Neuronal stem cell (in vitro differentiated cells): ENCODE measurements around the gene BLM. TPM values are rescaled to one million over a fixed set of nuclear protein-coding genes. Genes with fewer than 3 reads are reported as not detected.

ENCODE experiments used
- DNase-seq: peaks from one replicate; pipeline ENCODE4 v3.0.0-alpha.2; 2013; ENCODE audit warnings: low spot score
- H2AFZ ChIP-seq: one replicate; pipeline ENCODE4 v1.6.1; 2013; ENCODE audit warnings: mild to moderate bottlenecking, low read length, inconsistent platforms
- H2AK5ac ChIP-seq: 2 replicates; pipeline ENCODE4 v1.6.1; 2013; ENCODE audit warnings: low read depth, mild to moderate bottlenecking, inconsistent platforms, low read length, moderate library complexity, mixed read lengths
- H2BK120ac ChIP-seq: 2 replicates; pipeline ENCODE4 v1.6.1; 2013; ENCODE audit warnings: low read depth, mild to moderate bottlenecking, inconsistent platforms, low read length, moderate library complexity, mixed read lengths
- H2BK12ac ChIP-seq: one replicate; pipeline ENCODE4 v1.6.1; 2013; ENCODE audit warnings: low read length, inconsistent platforms
- H2BK15ac ChIP-seq: 2 replicates; pipeline ENCODE4 v1.6.1; 2013; ENCODE audit warnings: mild to moderate bottlenecking, low read length, inconsistent platforms, mixed read lengths
- H2BK5ac ChIP-seq: one replicate; pipeline ENCODE4 v1.6.1; 2013; ENCODE audit warnings: inconsistent platforms, mild to moderate bottlenecking, low read length, moderate library complexity
- H3K14ac ChIP-seq: one replicate; pipeline ENCODE4 v1.6.1; 2013; ENCODE audit warnings: low read length, inconsistent platforms
- H3K18ac ChIP-seq: 2 replicates; pipeline ENCODE4 v1.6.1; 2013; ENCODE audit warnings: low read length, inconsistent platforms
- H3K23ac ChIP-seq: 2 replicates; pipeline ENCODE4 v1.6.1; 2013; ENCODE audit warnings: low read depth, mild to moderate bottlenecking, mixed read lengths, low read length, inconsistent platforms; ENCODE audit not compliant: poor library complexity
- H3K27ac ChIP-seq: replicated peaks from 3 replicates; pipeline ENCODE4 v1.5.1; 2013; ENCODE audit warnings: low read length, inconsistent platforms
- H3K27me3 ChIP-seq, 3 experiments: 2 replicates each; pipeline ENCODE4 v1.6.1; 2013; ENCODE audit warnings: low read length in 3 of 3, mild to moderate bottlenecking in 2 of 3, inconsistent platforms in 1 of 3, low read depth in 1 of 3, mixed read lengths in 1 of 3, moderate library complexity in 1 of 3; ENCODE audit not compliant: control insufficient read depth in 3 of 3, insufficient read depth in 3 of 3
- H3K36me3 ChIP-seq, 2 donors: replicated peaks in 1 of 2; 2 replicates each; pipeline ENCODE4 v1.6.1; 2013; ENCODE audit warnings: low read length in 2 of 2; ENCODE audit not compliant: control insufficient read depth in 2 of 2, insufficient read depth in 2 of 2
- H3K4ac ChIP-seq: 2 replicates; pipeline ENCODE4 v1.6.1; 2013; ENCODE audit warnings: inconsistent platforms, mild to moderate bottlenecking, low read length, moderate library complexity
- H3K4me1 ChIP-seq, 2 donors: 1 replicate in 1 of 2; 2 replicates in 1 of 2; pipeline ENCODE4 v1.6.1; 2013; ENCODE audit warnings: low read length in 2 of 2, low read depth in 1 of 2; ENCODE audit not compliant: control insufficient read depth in 2 of 2, insufficient read depth in 1 of 2
- H3K4me2 ChIP-seq: one replicate; pipeline ENCODE4 v1.6.1; 2013; ENCODE audit warnings: mild to moderate bottlenecking, low read length, inconsistent platforms; ENCODE audit not compliant: insufficient read depth, poor library complexity, severe bottlenecking
- H3K4me3 ChIP-seq, 2 donors: 2 replicates each; pipeline ENCODE4 v1.5.1; 2013; ENCODE audit warnings: low read length in 2 of 2, mild to moderate bottlenecking in 2 of 2, inconsistent platforms in 1 of 2, moderate library complexity in 1 of 2
- H3K79me1 ChIP-seq: one replicate; pipeline ENCODE4 v1.6.1; 2013; ENCODE audit warnings: low read depth, mild to moderate bottlenecking, inconsistent platforms, low read length, moderate library complexity
- H3K9ac ChIP-seq: one replicate; pipeline ENCODE4 v1.6.1; 2013; ENCODE audit warnings: mild to moderate bottlenecking, low read depth, low read length, inconsistent platforms; ENCODE audit not compliant: poor library complexity
- H3K9me3 ChIP-seq, 2 donors: replicated peaks in 1 of 2; 2 replicates each; pipeline versions ENCODE3 to v1.6.1; 2013; ENCODE audit warnings: low read length in 2 of 2, mild to moderate bottlenecking in 2 of 2, inconsistent platforms in 1 of 2, low read depth in 1 of 2, mixed read lengths in 1 of 2, moderate library complexity in 1 of 2; ENCODE audit not compliant: control insufficient read depth in 2 of 2, insufficient read depth in 1 of 2
- H4K8ac ChIP-seq: one replicate; pipeline ENCODE4 v1.6.1; 2013; ENCODE audit warnings: low read depth, mild to moderate bottlenecking, inconsistent platforms, low read length, moderate library complexity
- H4K91ac ChIP-seq: one replicate; pipeline ENCODE4 v1.6.1; 2013; ENCODE audit warnings: low read length, low read depth, mild to moderate bottlenecking, inconsistent platforms; ENCODE audit not compliant: poor library complexity
- WGBS, 2 donors: extraction: QIAGEN DNeasy Blood & Tissue Kit; methylation state at CpG; one replicate each; pipeline ENCODE4 v1.1.7; 2013; ENCODE audit warnings: missing lambda C conversion rate in 2 of 2, mixed read lengths in 1 of 2; ENCODE audit not compliant: insufficient read length in 2 of 2, insufficient replicate concordance in 1 of 2; ENCODE audit errors: extremely low coverage in 2 of 2; 5-methylcytosine and 5-hydroxymethylcytosine counted together
- small RNA-seq: library from polyadenylated mRNA; stranded (forward); fragments of <200 nt; extraction: miRNeasy Mini kit (QIAGEN cat#:217004); gene quantifications from one replicate; pipeline ENCODE3, GENCODE V24; 2013; ENCODE audit not compliant: insufficient read depth

Gene BLM

DNA sequence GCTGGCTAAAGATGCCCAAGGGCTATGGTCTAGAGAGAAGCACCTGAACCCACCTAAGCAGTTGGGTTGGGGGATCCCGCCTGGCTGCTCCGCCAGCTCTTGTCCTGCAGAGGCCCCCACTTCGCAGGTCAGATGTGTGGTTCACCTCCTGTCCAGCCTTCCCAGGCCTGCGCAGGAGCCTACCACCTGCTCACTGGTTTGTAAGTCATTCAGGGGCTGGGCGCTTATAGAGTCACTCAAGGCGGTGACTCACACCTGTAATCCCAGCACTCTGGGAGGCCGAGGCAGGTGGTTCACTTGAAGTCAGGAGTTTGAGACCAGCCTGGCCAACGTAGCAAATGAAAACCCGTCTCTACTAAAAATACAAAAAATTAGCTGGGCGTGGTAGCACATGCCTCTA lies 147.4 kb downstream of the BLM start:
- Histone ChIP-seq H2AK5ac (peak overlapping the region; percentile 4), H3K23ac (no peak overlapping the region), H3K14ac (no peak overlapping the region), H3K4me3 (no peak overlapping the region), H4K91ac (no peak overlapping the region), H3K4me1 (peaks cover 8 to 11% of the 10 kb centered on the region in 2 donors), H3K4ac (no peak overlapping the region), H3K9me3 (no peaks in the 10 kb centered on the region), H2BK12ac (no peak overlapping the region), H3K27me3 (no peaks in the 10 kb centered on the region), H2BK120ac (no peak overlapping the region), H2AFZ (no peak overlapping the region), H2BK15ac (no peak overlapping the region), H3K27ac (no peak overlapping the region), H3K9ac (no peak overlapping the region), H3K18ac (no peak overlapping the region), H2BK5ac (no peak overlapping the region), H4K8ac (no peak overlapping the region), H3K36me3 (no peaks in the 10 kb centered on the region), H3K4me2 (no peak overlapping the region), H3K79me1 (no peaks in the 10 kb centered on the region)
- WGBS, 2 donors: no CpG with 5 or more reads among the region's 10 CpGs
- DNase-seq: no peak

- Histone ChIP-seq H3K27ac (no peak overlapping the region), H3K14ac (no peak overlapping the region), H2BK120ac (no peak overlapping the region), H2BK5ac (no peak overlapping the region), H4K91ac (no peak overlapping the region), H2AFZ (no peak overlapping the region), H4K8ac (no peak overlapping the region), H2BK12ac (no peak overlapping the region), H3K9me3 (no peaks in the 10 kb centered on the region), H2AK5ac (no peak overlapping the region), H3K23ac (no peak overlapping the region), H3K18ac (no peak overlapping the region), H2BK15ac (no peak overlapping the region), H3K36me3 (no peaks in the 10 kb centered on the region), H3K4ac (no peak overlapping the region), H3K9ac (no peak overlapping the region), H3K4me2 (no peak overlapping the region), H3K4me1 (peaks cover 14 to 19% of the 10 kb centered on the region in 2 donors), H3K27me3 (no peaks in the 10 kb centered on the region), H3K4me3 (no peak overlapping the region), H3K79me1 (no peaks in the 10 kb centered on the region)
- DNase-seq: no peak
- whole genome bisulfite sequencing, 2 donors: no CpG with 5 or more reads among the region's 4 CpGs
Measured at GRCh38 chr15:90865702-90866101, 148.6 kb downstream of the BLM start.

Small RNAs within 50 kb of the gene (small RNA-seq; reads per million reads assigned to genes)
- gene RF00093 (not detected), gene RN7SL363P (not detected)
